ENCODE results near the gene ADAMTS12. TPM values are rescaled to one million over a fixed set of nuclear protein-coding genes. Genes with fewer than 3 reads are reported as not detected.

The ADAMTS12 gene
- polyA plus RNA-seq, 3 donors: not detected

DNA sequence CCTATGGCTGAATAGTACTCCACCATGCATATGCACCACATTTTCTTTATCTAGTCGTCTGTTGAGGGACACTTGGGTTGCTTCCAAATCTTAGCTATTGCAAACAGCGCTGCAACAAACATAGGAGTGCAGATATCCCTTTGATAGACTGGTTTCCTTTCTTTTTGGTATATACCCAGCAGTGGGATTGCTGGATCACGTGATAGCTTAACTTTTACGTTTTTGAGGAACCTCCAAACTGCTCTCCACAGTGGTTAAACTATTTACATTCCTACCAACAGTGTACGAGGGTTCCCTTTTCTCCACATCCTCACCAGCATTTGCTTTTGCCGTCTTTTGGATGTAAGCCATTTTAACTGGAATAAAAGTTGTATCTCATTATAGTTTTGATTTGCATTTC lies 308.5 kb downstream of the ADAMTS12 start:
- Mint-ChIP-seq H3K9me3 (peaks cover 0 to 8% (median 6%) of the 10 kb centered on the region in 7 donors), H3K4me1 (no peaks in the 10 kb centered on the region), H3K27ac (no peak overlapping the region), H3K36me3 (no peaks in the 10 kb centered on the region), H3K4me3 (no peak overlapping the region), H3K27me3 (ENCODE audit: low read depth in 3 of 3) (peaks cover 0 to 2% (median 0%) of the 10 kb centered on the region in 3 donors)
- no peak overlapping the region for H3K9ac ChIP-seq (ENCODE audit: insufficient read depth, low read length, poor library complexity, severe bottlenecking)
- no peaks in the 10 kb centered on the region for H3K27me3 ChIP-seq (ENCODE audit: control insufficient read depth in 2 of 2, insufficient read depth in 2 of 2, low read length in 2 of 2)
- no peak overlapping the region for H3K4me2 ChIP-seq (replicated peaks; ENCODE audit: extremely low read depth, low read length, poor library complexity, severe bottlenecking)
- no peaks in the 10 kb centered on the region for H4K20me1 ChIP-seq (ENCODE audit: insufficient read depth, low read length)
- H3K9me3 ChIP-seq (replicated peaks in 1 of 2; ENCODE audit: control insufficient read depth in 1 of 2, insufficient read depth in 1 of 2, low read length in 2 of 2): peaks cover 0 to 2% of the 10 kb centered on the region in 2 donors
- intact Hi-C loops (cut with micrococcal nuclease): no loop called here
- no peaks in the 10 kb centered on the region for H3K36me3 ChIP-seq (replicated peaks in 1 of 2; ENCODE audit: control insufficient read depth in 1 of 2, insufficient read depth in 2 of 2, low read length in 2 of 2)
- TF ChIP-seq, protein P1, sequence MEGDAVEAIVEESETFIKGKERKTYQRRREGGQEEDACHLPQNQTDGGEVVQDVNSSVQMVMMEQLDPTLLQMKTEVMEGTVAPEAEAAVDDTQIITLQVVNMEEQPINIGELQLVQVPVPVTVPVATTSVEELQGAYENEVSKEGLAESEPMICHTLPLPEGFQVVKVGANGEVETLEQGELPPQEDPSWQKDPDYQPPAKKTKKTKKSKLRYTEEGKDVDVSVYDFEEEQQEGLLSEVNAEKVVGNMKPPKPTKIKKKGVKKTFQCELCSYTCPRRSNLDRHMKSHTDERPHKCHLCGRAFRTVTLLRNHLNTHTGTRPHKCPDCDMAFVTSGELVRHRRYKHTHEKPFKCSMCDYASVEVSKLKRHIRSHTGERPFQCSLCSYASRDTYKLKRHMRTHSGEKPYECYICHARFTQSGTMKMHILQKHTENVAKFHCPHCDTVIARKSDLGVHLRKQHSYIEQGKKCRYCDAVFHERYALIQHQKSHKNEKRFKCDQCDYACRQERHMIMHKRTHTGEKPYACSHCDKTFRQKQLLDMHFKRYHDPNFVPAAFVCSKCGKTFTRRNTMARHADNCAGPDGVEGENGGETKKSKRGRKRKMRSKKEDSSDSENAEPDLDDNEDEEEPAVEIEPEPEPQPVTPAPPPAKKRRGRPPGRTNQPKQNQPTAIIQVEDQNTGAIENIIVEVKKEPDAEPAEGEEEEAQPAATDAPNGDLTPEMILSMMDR (IDR thresholded peaks at IDR 0.05): no peak
- no peak for DNase-seq
- no peak overlapping the region for H2AFZ ChIP-seq (ENCODE audit: insufficient read depth, low read depth, low read length, poor library complexity, severe bottlenecking)
- WGBS (ENCODE audit: insufficient coverage): 66% methylated on average over 4 of the region's 6 CpGs
- no peaks in the 10 kb centered on the region for H3K4me1 ChIP-seq (ENCODE audit: control insufficient read depth in 1 of 2, insufficient read depth in 2 of 2, low read length in 2 of 2)
- no peak overlapping the region for H3K27ac ChIP-seq (ENCODE audit: low read depth in 1 of 2, low read length in 2 of 2)
- H3K4me3 ChIP-seq (replicated peaks in 1 of 3; ENCODE audit: low read depth in 2 of 3, low read length in 3 of 3): no peak overlapping the region
- H3K79me2 ChIP-seq (ENCODE audit: insufficient read depth, low read length): no peaks in the 10 kb centered on the region

DNA sequence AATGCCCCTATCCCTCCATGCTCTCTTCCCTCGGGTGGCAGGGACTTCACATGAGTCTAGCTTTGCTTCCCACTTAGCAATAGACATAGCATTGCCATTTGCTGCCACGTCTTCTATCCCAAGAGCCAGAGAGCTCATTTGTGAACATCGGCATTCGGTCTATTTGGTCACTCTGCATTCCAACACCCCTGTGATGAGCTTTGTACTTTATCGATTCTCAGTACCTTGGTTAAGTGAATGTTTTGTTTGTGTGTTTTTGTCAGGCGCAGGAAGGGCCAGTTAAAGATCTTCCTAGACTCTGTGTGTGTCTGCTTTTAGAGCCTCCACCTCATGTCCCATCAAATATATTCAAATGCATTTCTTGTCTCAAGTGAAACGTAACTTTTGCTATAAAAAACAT lies 309.4 kb downstream of the ADAMTS12 start:
- no peaks in the 10 kb centered on the region for H3K79me2 ChIP-seq (ENCODE audit: insufficient read depth, low read length)
- no peak overlapping the region for H3K27ac ChIP-seq (ENCODE audit: low read depth in 1 of 2, low read length in 2 of 2)
- Mint-ChIP-seq H3K27ac (no peak overlapping the region), H3K9me3 (peaks cover 0 to 8% (median 6%) of the 10 kb centered on the region in 7 donors), H3K36me3 (no peaks in the 10 kb centered on the region), H3K27me3 (ENCODE audit: low read depth in 3 of 3) (peaks cover 0 to 2% (median 0%) of the 10 kb centered on the region in 3 donors), H3K4me3 (no peak overlapping the region), H3K4me1 (no peaks in the 10 kb centered on the region)
- TF ChIP-seq, protein P1 (IDR thresholded peaks at IDR 0.05): no peak
- no peaks in the 10 kb centered on the region for H3K4me1 ChIP-seq (ENCODE audit: control insufficient read depth in 1 of 2, insufficient read depth in 2 of 2, low read length in 2 of 2)
- 81% methylated on average over 2 of the region's 7 CpGs for WGBS (ENCODE audit: insufficient coverage)
- H3K9me3 ChIP-seq (replicated peaks in 1 of 2; ENCODE audit: control insufficient read depth in 1 of 2, insufficient read depth in 1 of 2, low read length in 2 of 2): peaks cover 0 to 2% of the 10 kb centered on the region in 2 donors
- H2AFZ ChIP-seq (ENCODE audit: insufficient read depth, low read depth, low read length, poor library complexity, severe bottlenecking): no peak overlapping the region
- intact Hi-C loops (cut with micrococcal nuclease): no loop called here
- no peak for DNase-seq
- H3K9ac ChIP-seq (ENCODE audit: insufficient read depth, low read length, poor library complexity, severe bottlenecking): no peak overlapping the region
- no peaks in the 10 kb centered on the region for H3K27me3 ChIP-seq (ENCODE audit: control insufficient read depth in 2 of 2, insufficient read depth in 2 of 2, low read length in 2 of 2)
- no peaks in the 10 kb centered on the region for H4K20me1 ChIP-seq (ENCODE audit: insufficient read depth, low read length)
- H3K4me2 ChIP-seq (replicated peaks; ENCODE audit: extremely low read depth, low read length, poor library complexity, severe bottlenecking): no peak overlapping the region
- H3K36me3 ChIP-seq (replicated peaks in 1 of 2; ENCODE audit: control insufficient read depth in 1 of 2, insufficient read depth in 2 of 2, low read length in 2 of 2): no peaks in the 10 kb centered on the region
- H3K4me3 ChIP-seq (replicated peaks in 1 of 3; ENCODE audit: low read depth in 2 of 3, low read length in 3 of 3): no peak overlapping the region

Measured in CD14-positive monocyte (primary cell).